GM12878 (cell line): ENCODE measurements around the gene RBM18. TPM values are rescaled to one million over a fixed set of nuclear protein-coding genes. Genes with fewer than 3 reads are reported as not detected.

Experiments used
- KAT2A ChIP-seq: conservative IDR thresholded peaks from 2 replicates; pipeline ENCODE4 v1.6.1; 2011; ENCODE audit warnings: low read depth, low read length; ENCODE audit not compliant: control insufficient read depth
- REST ChIP-seq: IDR thresholded peaks from 2 replicates; pipeline ENCODE4 v1.6.1; 2012; ENCODE audit warnings: mild to moderate bottlenecking, low read depth, low read length
- ZBTB40 ChIP-seq: fragments of 450-650 bp; IDR thresholded peaks from 2 replicates; pipeline ENCODE4 v1.6.1; 2016; ENCODE audit warnings: mild to moderate bottlenecking, moderate library complexity, borderline replicate concordance
- polyA plus RNA-seq, 11 experiments: library from polyadenylated mRNA; depleted of rRNA in 4 of 11; unstranded in 6 of 11; stranded (reverse) in 5 of 11; fragments of >200 nt; fragmentation: Nextera tagmentation in 4 of 11; fragmentation: Illumina TruSeq in 1 of 11; extraction: Ambion mirVana in 4 of 11; extraction: Trizol in 1 of 11; gene quantifications; 1 replicate in 1 of 11; 2 replicates in 10 of 11; pipeline versions ENCODE4 v1.2.1 to v1.2.3, GENCODE V29; 2011 to 2016; ENCODE audit warnings: inconsistent platforms in 2 of 11, missing spikeins in 2 of 11, low read depth in 1 of 11
- total RNA-seq, 4 experiments: library from RNA; depleted of rRNA in 3 of 4; stranded (reverse); fragments of >200 nt in 3 of 4; fragmentation: Illumina TruSeq in 1 of 4; extraction: Trizol in 1 of 4; gene quantifications; 2 replicates each; pipeline versions ENCODE4 v1.2.1 to v1.2.3, GENCODE V29; 2013 to 2021

RBM18 gene
- total and polyA plus RNA-seq, 10 of the 15 experiments (the other 5 are each of a cell fraction or from before 2014, with no cell fraction given): 6.4 to 46.8 (median 30.4) TPM

GRCh38 chr9:122193651-122194050, 71.0 kb downstream of the RBM18 start (continued):
- TF ChIP-seq ZBTB40 (no peak), REST (no peak), KAT2A (no peak)
- TF ChIP-seq, all 136 proteins: peak for 0
